ENCODE results near the gene CAVIN3.

GRCh38 chr11:6319001-6319703 is 1.1 kb downstream of the CAVIN3 start:
- no peak for TF ChIP-seq POLR2A (IDR thresholded peaks at IDR 0.05; ENCODE audit: low read depth)
- no peak for TF ChIP-seq CTCF (IDR thresholded peaks at IDR 0.05)
- TF ChIP-seq EP300 (IDR thresholded peaks at IDR 0.05), result no peak
